ENCODE results near the gene AHDC1. TPM values are rescaled to one million over a fixed set of nuclear protein-coding genes. Genes with fewer than 3 reads are reported as not detected.

Gene AHDC1
- total and polyA plus RNA-seq, 9 of the 15 experiments (the other 6 are each of a cell fraction or from before 2014, with no cell fraction given) = 0.21 to 36.4 (median 4.7) TPM

DNA sequence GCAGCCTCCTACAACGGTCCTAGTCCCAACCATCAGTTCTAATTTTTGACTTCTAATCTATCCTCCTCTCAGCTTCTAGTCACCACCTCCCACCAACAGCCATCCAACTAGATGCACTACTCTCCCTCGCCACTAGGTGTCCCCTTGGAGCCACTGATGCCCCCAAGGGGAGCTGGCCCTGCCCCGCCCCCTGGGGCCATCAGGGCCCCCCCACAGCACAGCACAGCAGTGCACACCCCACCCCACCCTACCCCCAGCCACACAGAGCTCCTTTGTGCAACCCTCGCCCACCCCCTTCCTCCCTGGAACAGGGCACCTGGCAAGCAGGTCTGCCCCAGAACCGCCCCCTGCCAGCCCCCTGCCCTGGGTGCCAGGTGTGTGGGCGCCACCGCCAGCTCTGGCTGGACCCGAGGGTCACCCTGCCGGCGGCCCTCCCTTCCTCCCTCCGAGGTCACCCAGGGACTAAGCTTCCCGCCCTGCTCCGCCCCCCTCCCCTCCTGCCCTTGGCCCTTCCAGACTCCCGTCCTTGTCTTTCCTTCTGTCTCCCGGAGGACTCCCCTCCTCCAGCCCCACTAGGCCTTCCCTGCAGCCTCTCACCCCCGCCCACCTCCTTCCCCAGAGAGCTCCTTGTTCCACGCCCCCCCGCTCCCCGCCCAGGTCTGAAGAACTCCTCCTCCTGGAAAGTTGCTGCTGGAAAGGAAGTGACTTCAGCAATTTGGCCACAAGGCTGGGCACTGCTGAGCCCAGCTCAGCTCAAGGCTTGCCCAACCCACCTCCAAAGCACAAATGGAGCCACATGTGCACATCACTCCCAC is 47.0 kb downstream of the AHDC1 start (continued):
- TF ChIP-seq, protein P1, sequence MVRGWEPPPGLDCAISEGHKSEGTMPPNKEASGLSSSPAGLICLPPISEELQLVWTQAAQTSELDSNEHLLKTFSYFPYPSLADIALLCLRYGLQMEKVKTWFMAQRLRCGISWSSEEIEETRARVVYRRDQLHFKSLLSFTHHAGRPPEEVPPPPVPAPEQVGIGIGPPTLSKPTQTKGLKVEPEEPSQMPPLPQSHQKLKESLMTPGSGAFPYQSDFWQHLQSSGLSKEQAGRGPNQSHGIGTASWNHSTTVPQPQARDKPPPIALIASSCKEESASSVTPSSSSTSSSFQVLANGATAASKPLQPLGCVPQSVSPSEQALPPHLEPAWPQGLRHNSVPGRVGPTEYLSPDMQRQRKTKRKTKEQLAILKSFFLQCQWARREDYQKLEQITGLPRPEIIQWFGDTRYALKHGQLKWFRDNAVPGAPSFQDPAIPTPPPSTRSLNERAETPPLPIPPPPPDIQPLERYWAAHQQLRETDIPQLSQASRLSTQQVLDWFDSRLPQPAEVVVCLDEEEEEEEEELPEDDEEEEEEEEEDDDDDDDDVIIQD (CRISPR knock-in tag; IDR thresholded peaks at IDR 0.05) = no peak
- no peak for TF ChIP-seq ZNF764 (CRISPR knock-in tag; IDR thresholded peaks at IDR 0.05; ENCODE audit: low read depth)
- TF ChIP-seq NCOR1 (IDR thresholded peaks at IDR 0.05) = no peak
- TF ChIP-seq CBX1 (IDR thresholded peaks at IDR 0.05; ENCODE audit: low read depth) = 0 out of 2 replicates have a peak, but pooled peaks have one; percentile 43
- TF ChIP-seq ZNF507 (tag; conservative IDR thresholded peaks at IDR 0.05) = no peak
- TF ChIP-seq HDAC3 (IDR thresholded peaks at IDR 0.05; ENCODE audit: borderline replicate concordance, partially characterized antibody) = no peak
- 0 out of 2 replicates have a peak, but pooled peaks have one; percentile 34 for TF ChIP-seq SMARCA4 (IDR thresholded peaks at IDR 0.05)
- no peak for TF ChIP-seq SREBF1 (IDR thresholded peaks at IDR 0.05; ENCODE audit: borderline replicate concordance, low read depth, low read length)
- TF ChIP-seq, protein P2, sequence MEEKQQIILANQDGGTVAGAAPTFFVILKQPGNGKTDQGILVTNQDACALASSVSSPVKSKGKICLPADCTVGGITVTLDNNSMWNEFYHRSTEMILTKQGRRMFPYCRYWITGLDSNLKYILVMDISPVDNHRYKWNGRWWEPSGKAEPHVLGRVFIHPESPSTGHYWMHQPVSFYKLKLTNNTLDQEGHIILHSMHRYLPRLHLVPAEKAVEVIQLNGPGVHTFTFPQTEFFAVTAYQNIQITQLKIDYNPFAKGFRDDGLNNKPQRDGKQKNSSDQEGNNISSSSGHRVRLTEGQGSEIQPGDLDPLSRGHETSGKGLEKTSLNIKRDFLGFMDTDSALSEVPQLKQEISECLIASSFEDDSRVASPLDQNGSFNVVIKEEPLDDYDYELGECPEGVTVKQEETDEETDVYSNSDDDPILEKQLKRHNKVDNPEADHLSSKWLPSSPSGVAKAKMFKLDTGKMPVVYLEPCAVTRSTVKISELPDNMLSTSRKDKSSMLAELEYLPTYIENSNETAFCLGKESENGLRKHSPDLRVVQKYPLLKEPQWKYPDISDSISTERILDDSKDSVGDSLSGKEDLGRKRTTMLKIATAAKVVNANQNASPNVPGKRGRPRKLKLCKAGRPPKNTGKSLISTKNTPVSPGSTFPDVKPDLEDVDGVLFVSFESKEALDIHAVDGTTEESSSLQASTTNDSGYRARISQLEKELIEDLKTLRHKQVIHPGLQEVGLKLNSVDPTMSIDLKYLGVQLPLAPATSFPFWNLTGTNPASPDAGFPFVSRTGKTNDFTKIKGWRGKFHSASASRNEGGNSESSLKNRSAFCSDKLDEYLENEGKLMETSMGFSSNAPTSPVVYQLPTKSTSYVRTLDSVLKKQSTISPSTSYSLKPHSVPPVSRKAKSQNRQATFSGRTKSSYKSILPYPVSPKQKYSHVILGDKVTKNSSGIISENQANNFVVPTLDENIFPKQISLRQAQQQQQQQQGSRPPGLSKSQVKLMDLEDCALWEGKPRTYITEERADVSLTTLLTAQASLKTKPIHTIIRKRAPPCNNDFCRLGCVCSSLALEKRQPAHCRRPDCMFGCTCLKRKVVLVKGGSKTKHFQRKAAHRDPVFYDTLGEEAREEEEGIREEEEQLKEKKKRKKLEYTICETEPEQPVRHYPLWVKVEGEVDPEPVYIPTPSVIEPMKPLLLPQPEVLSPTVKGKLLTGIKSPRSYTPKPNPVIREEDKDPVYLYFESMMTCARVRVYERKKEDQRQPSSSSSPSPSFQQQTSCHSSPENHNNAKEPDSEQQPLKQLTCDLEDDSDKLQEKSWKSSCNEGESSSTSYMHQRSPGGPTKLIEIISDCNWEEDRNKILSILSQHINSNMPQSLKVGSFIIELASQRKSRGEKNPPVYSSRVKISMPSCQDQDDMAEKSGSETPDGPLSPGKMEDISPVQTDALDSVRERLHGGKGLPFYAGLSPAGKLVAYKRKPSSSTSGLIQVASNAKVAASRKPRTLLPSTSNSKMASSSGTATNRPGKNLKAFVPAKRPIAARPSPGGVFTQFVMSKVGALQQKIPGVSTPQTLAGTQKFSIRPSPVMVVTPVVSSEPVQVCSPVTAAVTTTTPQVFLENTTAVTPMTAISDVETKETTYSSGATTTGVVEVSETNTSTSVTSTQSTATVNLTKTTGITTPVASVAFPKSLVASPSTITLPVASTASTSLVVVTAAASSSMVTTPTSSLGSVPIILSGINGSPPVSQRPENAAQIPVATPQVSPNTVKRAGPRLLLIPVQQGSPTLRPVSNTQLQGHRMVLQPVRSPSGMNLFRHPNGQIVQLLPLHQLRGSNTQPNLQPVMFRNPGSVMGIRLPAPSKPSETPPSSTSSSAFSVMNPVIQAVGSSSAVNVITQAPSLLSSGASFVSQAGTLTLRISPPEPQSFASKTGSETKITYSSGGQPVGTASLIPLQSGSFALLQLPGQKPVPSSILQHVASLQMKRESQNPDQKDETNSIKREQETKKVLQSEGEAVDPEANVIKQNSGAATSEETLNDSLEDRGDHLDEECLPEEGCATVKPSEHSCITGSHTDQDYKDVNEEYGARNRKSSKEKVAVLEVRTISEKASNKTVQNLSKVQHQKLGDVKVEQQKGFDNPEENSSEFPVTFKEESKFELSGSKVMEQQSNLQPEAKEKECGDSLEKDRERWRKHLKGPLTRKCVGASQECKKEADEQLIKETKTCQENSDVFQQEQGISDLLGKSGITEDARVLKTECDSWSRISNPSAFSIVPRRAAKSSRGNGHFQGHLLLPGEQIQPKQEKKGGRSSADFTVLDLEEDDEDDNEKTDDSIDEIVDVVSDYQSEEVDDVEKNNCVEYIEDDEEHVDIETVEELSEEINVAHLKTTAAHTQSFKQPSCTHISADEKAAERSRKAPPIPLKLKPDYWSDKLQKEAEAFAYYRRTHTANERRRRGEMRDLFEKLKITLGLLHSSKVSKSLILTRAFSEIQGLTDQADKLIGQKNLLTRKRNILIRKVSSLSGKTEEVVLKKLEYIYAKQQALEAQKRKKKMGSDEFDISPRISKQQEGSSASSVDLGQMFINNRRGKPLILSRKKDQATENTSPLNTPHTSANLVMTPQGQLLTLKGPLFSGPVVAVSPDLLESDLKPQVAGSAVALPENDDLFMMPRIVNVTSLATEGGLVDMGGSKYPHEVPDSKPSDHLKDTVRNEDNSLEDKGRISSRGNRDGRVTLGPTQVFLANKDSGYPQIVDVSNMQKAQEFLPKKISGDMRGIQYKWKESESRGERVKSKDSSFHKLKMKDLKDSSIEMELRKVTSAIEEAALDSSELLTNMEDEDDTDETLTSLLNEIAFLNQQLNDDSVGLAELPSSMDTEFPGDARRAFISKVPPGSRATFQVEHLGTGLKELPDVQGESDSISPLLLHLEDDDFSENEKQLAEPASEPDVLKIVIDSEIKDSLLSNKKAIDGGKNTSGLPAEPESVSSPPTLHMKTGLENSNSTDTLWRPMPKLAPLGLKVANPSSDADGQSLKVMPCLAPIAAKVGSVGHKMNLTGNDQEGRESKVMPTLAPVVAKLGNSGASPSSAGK (IDR thresholded peaks at IDR 0.05) = no peak
- TF ChIP-seq MEIS2 (IDR thresholded peaks at IDR 0.05; ENCODE audit: partially characterized antibody) = no peak
- TF ChIP-seq ARID1B (IDR thresholded peaks at IDR 0.05) = peak; percentile 57; the same call in 1 of the 2 replicates
- TF ChIP-seq CHCHD3 (CRISPR knock-in tag; IDR thresholded peaks at IDR 0.05) = no peak
- TF ChIP-seq COPS2 (conservative IDR thresholded peaks at IDR 0.05) = no peak

Measured in K562 (cell line).